Left forelimb (tissue), 1 donor: ENCODE data around the gene SMCO1.
A peak's percentile ranks its signal among the peaks of the same experiment; 100 is the strongest.
"Not testable (repeated sequence)": the region's sequence is repeated elsewhere in the genome, so short reads cannot be mapped to it uniquely, and the experiment has no call there.

Experiments
- DNase-seq: peaks from one replicate; pipeline ENCODE4 v3.0.0-alpha.2; 2018; ENCODE audit warnings: low spot score

SMCO1 gene, protein sequence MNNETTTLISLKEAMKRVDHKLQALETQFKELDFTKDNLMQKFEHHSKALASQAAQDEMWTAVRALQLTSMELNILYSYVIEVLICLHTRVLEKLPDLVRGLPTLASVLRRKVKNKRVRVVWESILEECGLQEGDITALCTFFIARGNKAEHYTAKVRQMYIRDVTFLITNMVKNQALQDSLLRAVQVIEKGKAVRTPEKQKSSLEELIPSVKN

GRCh38 chr3:196514913-196515621 is at the start of gene SMCO1:
Gene SMCO1, minus strand, starts transcription at chr3:196515346. Its CDS starts 137 bp downstream, at chr3:196515209.
- DNase-seq = no peak

GRCh38 chr3:196563721-196564225 is 48.6 kb upstream of the SMCO1 start:
- no peak for DNase-seq

DNA sequence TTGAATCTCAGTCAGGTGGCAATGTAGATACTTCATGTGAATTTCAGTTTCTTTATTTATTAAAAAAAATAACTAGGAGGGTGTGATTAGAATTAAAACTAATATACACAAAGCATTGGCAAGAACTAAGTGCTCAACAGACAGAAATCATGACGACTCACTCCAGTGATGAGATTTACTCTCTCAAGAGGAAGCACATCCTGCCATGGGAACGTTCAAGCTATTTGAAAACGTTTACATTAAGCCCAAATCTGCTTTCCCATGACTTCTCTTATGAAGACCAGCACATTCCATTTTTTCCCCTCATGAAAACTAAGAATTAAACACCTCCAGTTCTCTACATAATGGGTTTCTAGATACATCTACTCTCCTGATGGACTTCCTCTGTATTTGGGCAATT is 44.7 kb upstream of the SMCO1 start:
- DNase-seq = no peak

- no peak for DNase-seq
These were observed 43.3 kb upstream of the SMCO1 start for GRCh38 chr3:196558476-196558875.

GRCh38 chr3:196557236-196557635 is 42.1 kb upstream of the SMCO1 start:
- no peak for DNase-seq

DNA sequence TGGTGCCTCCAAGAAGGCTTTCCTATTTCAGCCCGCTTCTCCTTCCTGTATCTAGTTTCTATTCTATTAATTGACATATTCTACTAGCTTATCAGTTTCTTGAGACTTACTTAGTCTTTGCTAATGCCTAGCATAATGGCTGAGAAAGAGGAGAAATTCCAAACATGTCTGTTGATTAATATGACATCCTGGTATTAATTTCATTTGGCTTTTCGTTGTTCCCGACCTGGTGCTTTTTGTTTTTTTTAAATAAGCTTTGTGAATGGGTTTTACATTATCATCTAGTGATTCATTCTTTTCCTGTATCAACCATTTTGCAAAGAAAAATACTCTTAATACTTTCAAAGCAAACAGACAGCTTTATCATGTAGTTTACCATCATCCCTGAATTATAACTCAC is 40.1 kb upstream of the SMCO1 start:
- no peak for DNase-seq

GRCh38 chr3:196554205-196554604 is 39.1 kb upstream of the SMCO1 start:
- DNase-seq = no peak

- no peak for DNase-seq
These were observed 38.4 kb upstream of the SMCO1 start for GRCh38 chr3:196553551-196553950.

DNA sequence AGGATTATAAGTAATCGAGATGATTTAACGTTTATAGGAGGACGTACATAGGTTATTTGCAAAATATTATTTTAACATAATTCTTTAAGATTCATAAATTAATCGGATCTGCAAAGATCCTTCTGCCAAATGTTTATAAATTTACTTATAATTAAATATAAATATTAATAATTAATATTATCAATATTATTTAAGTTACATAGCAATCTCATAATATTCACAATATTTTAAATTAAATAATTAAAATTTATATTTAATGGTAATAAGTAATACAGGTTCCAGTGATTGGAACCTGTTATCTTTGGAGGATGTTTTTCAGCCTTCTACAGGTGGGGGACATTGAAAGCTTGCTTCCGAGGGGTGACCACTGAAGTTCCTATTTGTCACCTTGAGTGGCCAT is 37.1 kb upstream of the SMCO1 start:
- no peak for DNase-seq

GRCh38 chr3:196550172-196550571 is 35.0 kb upstream of the SMCO1 start:
- DNase-seq = not testable (repeated sequence)

DNA sequence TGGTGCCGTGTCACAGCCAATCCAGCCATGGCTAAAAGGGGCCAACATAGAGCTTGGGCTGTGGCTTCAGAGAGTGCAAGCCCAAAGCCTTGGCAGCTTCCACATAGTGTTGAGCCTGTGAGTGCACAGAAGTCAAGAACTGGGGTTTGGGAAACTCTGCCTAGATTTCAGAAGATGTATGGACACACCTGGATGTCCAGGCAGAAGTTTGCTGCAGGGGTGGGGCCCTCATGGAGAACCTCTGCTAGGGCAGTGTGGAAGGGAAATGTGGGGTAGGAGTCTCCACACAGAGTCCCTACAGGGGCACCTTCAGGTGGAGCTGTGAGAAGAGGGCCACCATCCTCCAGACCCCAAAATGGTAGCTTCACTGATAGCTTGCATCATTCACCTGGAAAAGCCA is 34.2 kb upstream of the SMCO1 start:
- not testable (repeated sequence) for DNase-seq

GRCh38 chr3:196547067-196547466 is 31.9 kb upstream of the SMCO1 start:
- no peak for DNase-seq

DNA sequence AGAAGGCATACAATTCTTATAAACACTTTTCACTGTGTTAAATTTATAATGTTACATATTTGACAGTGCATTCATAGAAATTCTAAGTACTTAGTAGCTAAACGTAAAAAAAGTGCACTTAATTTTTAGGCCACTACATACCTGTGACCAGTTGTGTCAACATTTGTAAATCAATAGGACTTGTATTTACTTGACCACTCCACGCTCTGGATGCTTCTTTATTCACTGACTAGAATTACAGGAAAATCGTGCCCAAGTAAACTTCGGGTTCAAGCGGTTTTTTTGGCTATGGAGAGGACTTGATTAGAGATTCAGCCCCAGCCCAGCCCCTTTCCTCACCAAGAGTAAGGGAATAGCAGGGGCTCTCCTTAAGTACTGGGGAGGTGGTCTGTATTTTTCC is 31.4 kb upstream of the SMCO1 start:
- DNase-seq = no peak

DNA sequence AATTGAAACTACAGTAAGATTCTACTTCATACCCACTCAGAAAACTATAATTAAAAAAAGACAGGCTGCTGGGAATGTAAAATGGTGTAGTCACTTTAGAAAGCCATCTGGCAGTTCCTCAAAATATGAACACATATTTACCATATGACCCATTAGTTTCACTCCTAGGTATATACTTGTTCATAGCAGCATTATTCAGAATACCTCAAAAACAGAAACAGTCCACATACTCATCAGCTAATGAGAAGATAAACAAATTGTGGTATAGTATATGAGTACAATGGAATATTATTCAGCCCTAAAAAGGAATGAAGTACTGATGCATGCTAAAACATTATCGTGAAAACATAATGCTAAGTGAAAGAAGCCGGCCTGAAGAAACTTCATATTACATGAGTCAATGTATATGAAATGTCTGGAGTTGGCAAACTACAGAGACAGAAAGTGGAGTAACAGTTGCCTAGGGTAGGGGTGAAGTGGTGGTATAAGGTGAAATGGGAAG is 29.4 kb upstream of the SMCO1 start:
- no peak for DNase-seq

DNA sequence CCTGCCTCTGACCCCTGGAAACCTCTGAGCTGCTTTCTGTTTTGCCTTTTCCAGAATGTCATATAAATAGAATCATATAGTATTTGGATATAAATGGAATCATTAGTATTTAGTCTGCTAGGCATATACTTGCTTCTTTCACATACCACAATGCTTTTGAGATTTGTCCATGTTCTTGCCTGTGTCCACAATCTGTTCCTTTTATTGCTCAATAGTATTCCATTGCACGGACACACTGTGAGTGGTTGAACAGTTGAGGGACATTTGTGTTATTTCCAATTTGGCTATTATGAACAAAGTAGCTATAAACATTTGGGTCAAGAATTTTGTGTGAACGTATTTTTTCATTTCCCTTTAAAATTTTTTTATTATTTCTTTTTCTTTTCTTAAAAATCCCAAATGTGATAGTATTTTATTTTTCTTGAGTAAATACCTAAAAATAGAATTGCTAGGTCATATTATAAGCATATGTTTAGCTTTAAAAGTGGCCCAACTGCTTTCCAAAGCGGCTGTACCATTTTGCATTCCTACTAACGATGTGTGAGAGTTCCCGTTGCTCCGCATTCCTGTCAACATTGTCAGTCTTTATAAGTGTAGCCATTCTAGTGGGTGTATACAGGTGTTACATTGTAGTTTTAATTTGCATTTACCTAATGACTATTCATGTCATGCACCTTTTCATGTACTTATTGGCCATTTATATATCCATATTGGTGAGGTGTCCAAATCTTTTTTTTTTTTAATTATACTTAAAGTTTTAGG is 26.7 kb upstream of the SMCO1 start:
- no peak for DNase-seq

- DNase-seq = no peak
These were observed 22.3 kb upstream of the SMCO1 start for GRCh38 chr3:196537319-196537984.

DNA sequence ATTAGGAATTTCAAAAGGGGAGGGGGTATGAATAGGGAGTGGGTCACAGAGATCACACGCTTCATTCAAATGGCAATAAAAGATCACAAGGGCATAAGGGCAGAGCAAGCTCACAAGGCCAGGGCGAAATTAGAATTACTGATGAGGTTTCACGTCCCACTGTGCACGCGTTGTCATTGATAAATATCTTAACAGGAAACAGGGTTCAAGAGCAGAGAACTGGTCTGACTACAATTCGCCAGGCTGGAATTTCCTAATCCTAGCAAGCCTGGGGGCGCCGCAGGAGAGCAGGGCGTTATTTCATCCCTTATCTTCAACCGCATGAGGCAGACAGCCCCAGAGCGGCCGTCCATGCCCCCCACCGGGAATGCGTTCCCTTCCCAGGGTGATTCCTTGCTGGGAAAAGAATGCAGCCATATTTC is 18.1 kb upstream of the SMCO1 start:
- DNase-seq = no peak

DNA sequence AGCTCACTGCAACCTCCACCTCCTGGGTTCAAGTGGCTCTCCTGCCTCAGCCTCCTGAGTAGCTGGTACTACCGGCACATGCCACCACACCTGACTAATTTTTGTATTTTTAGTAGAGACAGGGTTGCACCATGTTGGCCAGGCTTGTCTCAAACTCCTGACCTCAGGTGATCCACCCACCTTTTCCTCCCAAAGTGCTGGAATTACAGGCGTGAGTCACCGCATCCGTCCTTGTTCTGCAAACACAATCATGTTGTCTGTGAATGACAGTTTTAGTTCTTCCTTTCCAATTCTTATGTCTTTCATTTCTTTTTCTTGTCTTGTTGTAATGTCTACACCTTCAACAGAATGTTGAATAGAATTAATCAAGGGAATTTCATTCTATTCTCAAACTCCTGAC is 16.3 kb upstream of the SMCO1 start:
- no peak for DNase-seq

- peak; percentile 70 for DNase-seq
These were observed 13.6 kb upstream of the SMCO1 start for GRCh38 chr3:196528639-196529233.

DNA sequence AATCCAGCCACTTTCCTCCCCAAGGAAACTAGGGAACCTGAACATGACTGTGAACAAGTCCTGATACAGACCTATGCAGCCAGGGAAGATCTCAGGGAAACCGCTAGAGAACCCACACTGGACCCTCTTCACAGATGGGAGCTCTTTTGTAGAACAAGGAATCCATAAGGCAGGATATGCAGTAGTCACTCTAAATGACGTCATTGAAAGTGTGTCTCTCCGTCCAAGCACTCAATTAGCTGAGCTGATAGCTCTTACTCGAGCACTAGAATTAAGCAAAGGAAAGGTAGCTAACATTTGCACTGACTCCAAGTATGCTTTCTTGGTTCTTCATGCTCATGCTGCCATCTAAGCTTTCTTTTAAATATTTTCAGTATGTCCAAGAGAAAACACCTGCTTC is 10.0 kb upstream of the SMCO1 start:
- DNase-seq = no peak

- no peak for DNase-seq
These were observed 9.4 kb upstream of the SMCO1 start for GRCh38 chr3:196524527-196524926.

DNA sequence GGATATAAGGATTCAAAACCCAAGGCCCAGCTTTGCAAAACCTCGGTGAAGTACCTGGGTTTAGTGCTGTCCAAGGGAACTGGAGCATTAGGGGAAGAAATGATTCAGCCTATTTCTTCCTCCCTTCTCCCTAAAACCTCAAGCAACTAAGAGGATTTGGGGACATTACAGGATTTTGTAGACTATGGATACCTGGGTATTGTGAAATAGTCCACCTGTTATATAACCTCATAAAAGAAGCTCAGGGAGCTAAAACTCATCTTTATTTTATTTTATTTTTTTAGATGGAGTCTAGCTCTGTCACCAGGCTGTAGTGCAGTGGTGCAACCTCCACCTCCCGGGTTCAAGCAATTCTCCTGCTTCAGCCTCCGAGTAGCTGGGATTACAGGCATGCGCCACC is 8.7 kb upstream of the SMCO1 start:
- DNase-seq = no peak
